ENCODE data around the gene VEZT. TPM values are rescaled to one million over a fixed set of nuclear protein-coding genes. Genes with fewer than 3 reads are reported as not detected.

The VEZT gene
- polyA plus RNA-seq, 1 donor from 2014 or later = 219 TPM

DNA sequence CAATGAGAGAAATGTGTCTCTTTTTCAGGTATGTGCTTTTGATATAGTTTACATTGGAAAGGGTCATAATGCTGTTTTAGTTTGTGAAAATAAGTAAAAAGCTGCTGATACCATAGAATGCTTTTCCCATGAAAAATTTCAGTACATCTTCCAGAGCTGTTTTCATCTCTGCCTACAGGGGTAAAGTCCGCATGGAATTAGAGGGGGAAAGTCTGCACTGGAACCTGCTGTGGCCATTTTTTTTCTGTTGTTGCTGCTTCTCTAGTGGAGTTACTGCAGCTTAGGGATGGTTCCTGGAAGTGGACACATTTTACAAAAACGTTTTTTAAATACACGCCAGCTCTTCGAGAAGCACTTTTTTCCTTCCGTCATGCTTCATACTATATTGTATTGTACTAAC, 81.3 kb downstream of the VEZT start:
- Histone ChIP-seq H3F3A (ENCODE audit: insufficient read depth, low read length, poor library complexity, severe bottlenecking) (no peaks in the 10 kb centered on the region), H4K20me1 (ENCODE audit: insufficient read depth) (no peaks in the 10 kb centered on the region), H3K9ac (ENCODE audit: low read length) (no peak overlapping the region), H3K79me2 (replicated peaks; ENCODE audit: insufficient read depth, low read length) (peaks cover 4% of the 10 kb centered on the region), H3K36me3 (ENCODE audit: insufficient read depth, low read length) (peaks cover 11% of the 10 kb centered on the region), H3K27ac (ENCODE audit: low read length) (no peak overlapping the region), H3K9me2 (ENCODE audit: insufficient read depth, low read length) (no peaks in the 10 kb centered on the region), H3K27me3 (ENCODE audit: insufficient read depth, low read depth, low read length) (no peaks in the 10 kb centered on the region), H3K4me3 (ENCODE audit: low read length) (no peak overlapping the region), H3K4me2 (ENCODE audit: low read length) (no peak overlapping the region), H3K9me3 (ENCODE audit: low read length) (no peaks in the 10 kb centered on the region), H2AFZ (ENCODE audit: low read depth, low read length) (no peak overlapping the region)
- TF ChIP-seq MXI1 (conservative IDR thresholded peaks at IDR 0.05; ENCODE audit: poor library complexity, severe bottlenecking) (no peak), EZH2 (IDR thresholded peaks at IDR 0.05; ENCODE audit: borderline replicate concordance, insufficient read depth, low read length, poor library complexity, severe bottlenecking) (no peak), RAD21 (conservative IDR thresholded peaks at IDR 0.05) (no peak), REST (IDR thresholded peaks at IDR 0.05; ENCODE audit: borderline replicate concordance) (no peak), SMC3 (conservative IDR thresholded peaks at IDR 0.05; ENCODE audit: poor library complexity) (no peak), EP300 (conservative IDR thresholded peaks at IDR 0.05; ENCODE audit: poor library complexity, severe bottlenecking) (no peak), TAF1 (IDR thresholded peaks at IDR 0.05; ENCODE audit: low read depth) (no peak)

- Histone ChIP-seq H3K9me3 (ENCODE audit: low read length) (no peaks in the 10 kb centered on the region), H3K27me3 (ENCODE audit: insufficient read depth, low read depth, low read length) (no peaks in the 10 kb centered on the region), H2AFZ (ENCODE audit: low read depth, low read length) (no peak overlapping the region), H3K9ac (ENCODE audit: low read length) (no peak overlapping the region), H3F3A (ENCODE audit: insufficient read depth, low read length, poor library complexity, severe bottlenecking) (no peaks in the 10 kb centered on the region), H3K9me2 (ENCODE audit: insufficient read depth, low read length) (no peaks in the 10 kb centered on the region), H3K79me2 (replicated peaks; ENCODE audit: insufficient read depth, low read length) (peaks cover 4% of the 10 kb centered on the region), H3K27ac (ENCODE audit: low read length) (no peak overlapping the region), H3K36me3 (ENCODE audit: insufficient read depth, low read length) (peaks cover 11% of the 10 kb centered on the region), H3K4me3 (ENCODE audit: low read length) (no peak overlapping the region), H3K4me2 (ENCODE audit: low read length) (no peak overlapping the region), H4K20me1 (ENCODE audit: insufficient read depth) (no peaks in the 10 kb centered on the region)
- TF ChIP-seq CTCF (IDR thresholded peaks at IDR 0.05; ENCODE audit: poor library complexity, severe bottlenecking) = no peak
- TF ChIP-seq REST (IDR thresholded peaks at IDR 0.05; ENCODE audit: borderline replicate concordance) = no peak
- TF ChIP-seq MXI1 (conservative IDR thresholded peaks at IDR 0.05; ENCODE audit: poor library complexity, severe bottlenecking) = no peak
- no peak for TF ChIP-seq EZH2 (IDR thresholded peaks at IDR 0.05; ENCODE audit: borderline replicate concordance, insufficient read depth, low read length, poor library complexity, severe bottlenecking)
Observed at GRCh38 chr12:95300286-95300685, 82.7 kb downstream of the VEZT start.
